Osteoblast (primary cell): ENCODE data around the gene ATP2B2. TPM values are rescaled to one million over a fixed set of nuclear protein-coding genes. Genes with fewer than 3 reads are reported as not detected.

Source experiments
- DNase-seq: peaks from one replicate; pipeline ENCODE4 v3.0.0; 2011; ENCODE audit warnings: low spot score, mixed read lengths; ENCODE audit not compliant: insufficient read length; ENCODE audit errors: missing footprints
- H2AFZ ChIP-seq: 2 replicates; pipeline ENCODE4 v1.6.0; 2011; ENCODE audit warnings: mild to moderate bottlenecking, low read length
- H3K27ac ChIP-seq: 2 replicates; pipeline ENCODE4 v1.5.1; 2011; ENCODE audit warnings: mild to moderate bottlenecking, low read depth, low read length, moderate library complexity
- H3K27me3 ChIP-seq: 2 replicates; pipeline ENCODE4 v1.6.0; 2012; ENCODE audit warnings: mild to moderate bottlenecking, control low read depth, inconsistent platforms, low read length, moderate library complexity; ENCODE audit not compliant: insufficient read depth
- H3K36me3 ChIP-seq: 2 replicates; pipeline ENCODE4 v1.5.1; 2011; ENCODE audit warnings: mild to moderate bottlenecking, low read length, control low read depth, moderate library complexity; ENCODE audit not compliant: insufficient read depth
- H3K4me1 ChIP-seq: 2 replicates; pipeline ENCODE4 v1.5.1; 2011; ENCODE audit warnings: mild to moderate bottlenecking, low read length, control low read depth, moderate library complexity; ENCODE audit not compliant: insufficient read depth
- H3K4me2 ChIP-seq: 2 replicates; pipeline ENCODE4 v1.6.0; 2011; ENCODE audit warnings: mild to moderate bottlenecking, low read length; ENCODE audit not compliant: insufficient read depth
- H3K4me3 ChIP-seq: fragments of 200-600 bp; sonication (generic); 3 replicates; pipeline ENCODE4 v1.5.1; 2012; ENCODE audit warnings: mild to moderate bottlenecking, low read length, inconsistent platforms; ENCODE audit not compliant: insufficient read depth
- H3K79me2 ChIP-seq: 2 replicates; pipeline ENCODE4 v1.6.0; 2012; ENCODE audit warnings: mild to moderate bottlenecking, low read length, control low read depth, inconsistent platforms; ENCODE audit not compliant: insufficient read depth
- H3K9me3 ChIP-seq: 2 replicates; pipeline ENCODE4 v1.5.1; 2011; ENCODE audit warnings: low read depth, low read length, control low read depth
- H4K20me1 ChIP-seq: 2 replicates; pipeline ENCODE4 v1.6.0; 2012; ENCODE audit warnings: mild to moderate bottlenecking, low read length, control low read depth; ENCODE audit not compliant: insufficient read depth
- CTCF ChIP-seq: IDR thresholded peaks from 2 replicates; pipeline ENCODE4 v1.5.1; 2011; ENCODE audit warnings: mild to moderate bottlenecking, low read depth, low read length, moderate library complexity; ENCODE audit errors: extremely low read depth
- total RNA-seq: library from RNA; depleted of rRNA; stranded (reverse); fragments of >200 nt; gene quantifications from 2 replicates; pipeline ENCODE4 v1.2.3, GENCODE V29; 2012

The ATP2B2 gene
- not detected in 2 replicates for total RNA-seq

GRCh38 chr3:10505050-10505790 is at the start of gene ATP2B2:
Gene ATP2B2, minus strand, starts transcription at chr3:10505586. Its CDS starts 56,043 bp downstream, at chr3:10449543.
- no peak for TF ChIP-seq CTCF
- Histone ChIP-seq H2AFZ (no peak within 1 kb of the TSS), H3K36me3 (no peaks in the 10 kb centered on the region), H3K27me3 (peaks cover 39% of the 10 kb centered on the region), H3K9me3 (no peaks in the 10 kb centered on the region), H3K4me2 (no peak within 1 kb of the TSS), H3K79me2 (no peaks in the 10 kb centered on the region), H3K4me1 (no peaks in the 10 kb centered on the region), H3K27ac (no peak within 1 kb of the TSS), H3K4me3 (peak within 1 kb of the TSS; percentile 16), H4K20me1 (no peaks in the 10 kb centered on the region)
- peak; percentile 94 for DNase-seq

GRCh38 chr3:10554746-10555145 is 49.4 kb upstream of the ATP2B2 start:
- no peak for TF ChIP-seq CTCF
- no peaks in the 10 kb centered on the region for H4K20me1 ChIP-seq
- H3K4me1 ChIP-seq, result peaks cover 22% of the 10 kb centered on the region
- peaks cover 6% of the 10 kb centered on the region for H3K27me3 ChIP-seq
- no peaks in the 10 kb centered on the region for H3K79me2 ChIP-seq
- H3K27ac ChIP-seq, result no peak overlapping the region
- H2AFZ ChIP-seq, result no peak overlapping the region
- no peaks in the 10 kb centered on the region for H3K36me3 ChIP-seq
- no peak overlapping the region for H3K4me2 ChIP-seq
- no peak for DNase-seq
- no peaks in the 10 kb centered on the region for H3K9me3 ChIP-seq
- H3K4me3 ChIP-seq, result no peak overlapping the region

- no peak for DNase-seq
- H3K36me3 ChIP-seq, result no peaks in the 10 kb centered on the region
- H3K27me3 ChIP-seq, result peaks cover 1% of the 10 kb centered on the region
- no peak overlapping the region for H2AFZ ChIP-seq
- H3K4me2 ChIP-seq, result no peak overlapping the region
- no peaks in the 10 kb centered on the region for H4K20me1 ChIP-seq
- no peaks in the 10 kb centered on the region for H3K9me3 ChIP-seq
- TF ChIP-seq CTCF, result no peak
- H3K4me1 ChIP-seq, result peaks cover 22% of the 10 kb centered on the region
- H3K27ac ChIP-seq, result no peak overlapping the region
- no peaks in the 10 kb centered on the region for H3K79me2 ChIP-seq
- no peak overlapping the region for H3K4me3 ChIP-seq
Measured at GRCh38 chr3:10554236-10554611, 48.8 kb upstream of the ATP2B2 start.

GRCh38 chr3:10553591-10554235 is 48.3 kb upstream of the ATP2B2 start:
- H3K79me2 ChIP-seq, result no peaks in the 10 kb centered on the region
- peaks cover 25% of the 10 kb centered on the region for H3K4me1 ChIP-seq
- H3K4me3 ChIP-seq, result no peak overlapping the region
- no peaks in the 10 kb centered on the region for H3K9me3 ChIP-seq
- H4K20me1 ChIP-seq, result no peaks in the 10 kb centered on the region
- no peak for TF ChIP-seq CTCF
- no peak for DNase-seq
- peak overlapping the region; percentile 14 for H2AFZ ChIP-seq
- H3K4me2 ChIP-seq, result no peak overlapping the region
- no peak overlapping the region for H3K27ac ChIP-seq
- no peaks in the 10 kb centered on the region for H3K36me3 ChIP-seq
- H3K27me3 ChIP-seq, result no peaks in the 10 kb centered on the region
